Choroid plexus epithelial cell (primary cell): Measurements from ENCODE around the gene NGB.

Source experiments
- DNase-seq: peaks from one replicate; pipeline ENCODE4 v3.0.0-alpha.2; 2010; ENCODE audit warnings: low read depth
- H3K4me3 ChIP-seq: 2 replicates; pipeline ENCODE4 v1.5.1; 2011; ENCODE audit warnings: low read depth, mild to moderate bottlenecking, control low read depth, low read length, moderate library complexity
- CTCF ChIP-seq: conservative IDR thresholded peaks from 2 replicates; pipeline ENCODE4 v1.5.1; 2011; ENCODE audit warnings: low read depth, mild to moderate bottlenecking, control low read depth, inconsistent platforms, low read length, moderate library complexity

NGB gene

GRCh38 chr14:77275041-77275580, 4.1 kb upstream of the NGB start:
- no peak for TF ChIP-seq CTCF
- H3K4me3 ChIP-seq: no peak overlapping the region
- DNase-seq: no peak

- no peak for TF ChIP-seq CTCF
- no peak overlapping the region for H3K4me3 ChIP-seq
- DNase-seq: no peak
Measured at GRCh38 chr14:77273796-77274195, 2.8 kb upstream of the NGB start.

- no peak for TF ChIP-seq CTCF
- no peak overlapping the region for H3K4me3 ChIP-seq
- no peak for DNase-seq
Measured at GRCh38 chr14:77272261-77272660, 1.3 kb upstream of the NGB start.

GRCh38 chr14:77270361-77271112, 469 bp downstream of the NGB start:
- H3K4me3 ChIP-seq: no peak overlapping the region
- no peak for TF ChIP-seq CTCF
- DNase-seq: no peak

- no peak overlapping the region for H3K4me3 ChIP-seq
- no peak for TF ChIP-seq CTCF
Measured at GRCh38 chr14:77268989-77269600, 1.9 kb downstream of the NGB start.

GRCh38 chr14:77267937-77268699, 2.9 kb downstream of the NGB start:
- TF ChIP-seq CTCF: no peak
- H3K4me3 ChIP-seq: no peak overlapping the region
- DNase-seq: no peak

More at GRCh38 chr14:77268989-77269600, 1.9 kb downstream of the NGB start:
- no peak for DNase-seq
